ENCODE measurements around the gene TASP1. TPM values are rescaled to one million over a fixed set of nuclear protein-coding genes. Genes with fewer than 3 reads are reported as not detected.
A peak's percentile ranks its signal among the peaks of the same experiment; 100 is the strongest.

The TASP1 gene
- total RNA-seq, 4 donors from 2014 or later, result 7.7 to 20.0 (median 8.7) TPM

GRCh38 chr20:13549451-13549850 is 89.3 kb downstream of the TASP1 start:
- no peak overlapping the region for H3K4me3 ChIP-seq
- intact Hi-C loops (cut with DNase I), result no loop called here
- DNase-seq, result no peak
- H3K27ac ChIP-seq, result no peak overlapping the region
- TF ChIP-seq POLR2A (IDR thresholded peaks at IDR 0.05), result no peak
- TF ChIP-seq, protein P1, sequence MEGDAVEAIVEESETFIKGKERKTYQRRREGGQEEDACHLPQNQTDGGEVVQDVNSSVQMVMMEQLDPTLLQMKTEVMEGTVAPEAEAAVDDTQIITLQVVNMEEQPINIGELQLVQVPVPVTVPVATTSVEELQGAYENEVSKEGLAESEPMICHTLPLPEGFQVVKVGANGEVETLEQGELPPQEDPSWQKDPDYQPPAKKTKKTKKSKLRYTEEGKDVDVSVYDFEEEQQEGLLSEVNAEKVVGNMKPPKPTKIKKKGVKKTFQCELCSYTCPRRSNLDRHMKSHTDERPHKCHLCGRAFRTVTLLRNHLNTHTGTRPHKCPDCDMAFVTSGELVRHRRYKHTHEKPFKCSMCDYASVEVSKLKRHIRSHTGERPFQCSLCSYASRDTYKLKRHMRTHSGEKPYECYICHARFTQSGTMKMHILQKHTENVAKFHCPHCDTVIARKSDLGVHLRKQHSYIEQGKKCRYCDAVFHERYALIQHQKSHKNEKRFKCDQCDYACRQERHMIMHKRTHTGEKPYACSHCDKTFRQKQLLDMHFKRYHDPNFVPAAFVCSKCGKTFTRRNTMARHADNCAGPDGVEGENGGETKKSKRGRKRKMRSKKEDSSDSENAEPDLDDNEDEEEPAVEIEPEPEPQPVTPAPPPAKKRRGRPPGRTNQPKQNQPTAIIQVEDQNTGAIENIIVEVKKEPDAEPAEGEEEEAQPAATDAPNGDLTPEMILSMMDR (IDR thresholded peaks at IDR 0.05), result no peak
- WGBS, 2 donors, result 95 to 100% methylated on average over 1 of the region's 1 CpG
- no peaks in the 10 kb centered on the region for H3K36me3 ChIP-seq
- H3K4me1 ChIP-seq, result no peaks in the 10 kb centered on the region
- no peaks in the 10 kb centered on the region for H3K27me3 ChIP-seq
- H3K9me3 ChIP-seq, result no peaks in the 10 kb centered on the region

- 9 to 11% methylated on average over 2 of the region's 2 CpGs for WGBS, 2 donors
These were observed 92.1 kb downstream of the TASP1 start for GRCh38 chr20:13546497-13547131.

DNA sequence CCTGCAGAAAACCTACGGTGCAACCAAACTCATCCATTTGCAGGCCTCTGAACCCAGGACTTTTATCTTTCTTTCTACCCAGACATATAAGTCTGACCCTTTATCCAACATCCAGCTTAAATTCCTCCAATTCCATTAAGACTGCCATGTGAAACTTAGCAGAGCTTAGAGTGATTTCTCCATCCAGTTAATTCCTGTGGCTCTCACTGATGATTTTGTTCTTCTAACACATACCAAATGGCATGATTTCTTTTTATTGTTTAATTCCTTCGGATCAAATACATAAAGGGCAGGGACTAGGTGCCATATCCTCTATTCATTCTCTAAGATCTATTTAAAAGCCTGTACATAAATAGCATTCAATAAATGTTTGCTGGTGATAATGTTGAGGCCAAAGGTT is 92.9 kb downstream of the TASP1 start:
- 72 to 85% methylated on average over 2 of the region's 2 CpGs for WGBS, 2 donors

More at GRCh38 chr20:13546497-13547131, 92.1 kb downstream of the TASP1 start:
- H3K4me1 ChIP-seq, result no peaks in the 10 kb centered on the region
- TF ChIP-seq, protein P1 (IDR thresholded peaks at IDR 0.05), result peak; percentile 45 to 78 (median 64)
- TF ChIP-seq POLR2A (IDR thresholded peaks at IDR 0.05), result no peak
- H3K27ac ChIP-seq, result no peak overlapping the region
- no peaks in the 10 kb centered on the region for H3K9me3 ChIP-seq
- H3K36me3 ChIP-seq, result no peaks in the 10 kb centered on the region
- H3K4me3 ChIP-seq, result no peak overlapping the region
- no peak for DNase-seq
- H3K27me3 ChIP-seq, result no peaks in the 10 kb centered on the region
- intact Hi-C loops (cut with DNase I), result no loop called here

GRCh38 chr20:13543783-13544182 is 94.9 kb downstream of the TASP1 start:
- H3K4me3 ChIP-seq, result no peak overlapping the region
- no peaks in the 10 kb centered on the region for H3K36me3 ChIP-seq
- intact Hi-C loops (cut with DNase I), result loop anchor here (5.0 kb wide), 1 partner anchor 421 kb away; no protein-coding TSS in a partner anchor
- no peak for TF ChIP-seq POLR2A (IDR thresholded peaks at IDR 0.05)
- TF ChIP-seq, protein P1 (IDR thresholded peaks at IDR 0.05), result no peak
- no peaks in the 10 kb centered on the region for H3K4me1 ChIP-seq
- no peak for DNase-seq
- no peak overlapping the region for H3K27ac ChIP-seq
- H3K27me3 ChIP-seq, result no peaks in the 10 kb centered on the region
- 84 to 93% methylated on average over 4 of the region's 4 CpGs for WGBS, 2 donors
- H3K9me3 ChIP-seq, result no peaks in the 10 kb centered on the region

More for the DNA sequence above, 92.9 kb downstream of the TASP1 start:
- Histone ChIP-seq H3K4me1 (no peaks in the 10 kb centered on the region), H3K4me3 (no peak overlapping the region), H3K9me3 (no peaks in the 10 kb centered on the region), H3K27me3 (no peaks in the 10 kb centered on the region), H3K36me3 (no peaks in the 10 kb centered on the region), H3K27ac (no peak overlapping the region)
- DNase-seq, result no peak
- intact Hi-C loops (cut with DNase I), result no loop called here
- TF ChIP-seq POLR2A (IDR thresholded peaks at IDR 0.05), result no peak
- TF ChIP-seq, protein P1 (IDR thresholded peaks at IDR 0.05), result no peak

GRCh38 chr20:13535627-13536026 is 103.1 kb downstream of the TASP1 start:
- no peaks in the 10 kb centered on the region for H3K27me3 ChIP-seq
- intact Hi-C loops (cut with DNase I), result no loop called here
- H3K27ac ChIP-seq, result no peak overlapping the region
- peaks cover 0 to 21% (median 0%) of the 10 kb centered on the region in 3 donors for H3K36me3 ChIP-seq
- no peaks in the 10 kb centered on the region for H3K9me3 ChIP-seq
- DNase-seq, result no peak
- no peak for TF ChIP-seq POLR2A (IDR thresholded peaks at IDR 0.05)
- TF ChIP-seq, protein P1 (IDR thresholded peaks at IDR 0.05), result no peak
- H3K4me1 ChIP-seq, result no peaks in the 10 kb centered on the region
- H3K4me3 ChIP-seq, result no peak overlapping the region
- WGBS, 2 donors, result 85 to 95% methylated on average over 4 of the region's 4 CpGs
